Loucy (cell line): ENCODE results near the gene C17orf50.

Experiments
- H2AFZ ChIP-seq: fragments of 200-600 bp; sonication (generic); 2 replicates; pipeline ENCODE4 v1.6.0; 2016; ENCODE audit warnings: antibody characterized with exemption, mild to moderate bottlenecking, low read length, moderate library complexity
- H3F3A ChIP-seq: fragments of 200-600 bp; 2 replicates; pipeline ENCODE4 v1.6.0; 2016; ENCODE audit warnings: antibody characterized with exemption, low read depth, mild to moderate bottlenecking
- H3K27me3 ChIP-seq: fragments of 200-600 bp; sonication (generic); 2 replicates; pipeline ENCODE4 v1.6.1; 2014; ENCODE audit warnings: low read length, mild to moderate bottlenecking; ENCODE audit not compliant: insufficient read depth, poor library complexity, severe bottlenecking
- H3K36me3 ChIP-seq: fragments of 200-600 bp; sonication (generic); 2 replicates; pipeline ENCODE4 v1.6.1; 2016; ENCODE audit warnings: low read length; ENCODE audit not compliant: insufficient read depth
- H3K4me1 ChIP-seq: fragments of 200-600 bp; sonication (generic); 2 replicates; pipeline ENCODE4 v1.5.1; 2014; ENCODE audit warnings: low read length, mild to moderate bottlenecking; ENCODE audit not compliant: insufficient read depth, poor library complexity, severe bottlenecking
- H3K4me2 ChIP-seq: fragments of 200-600 bp; sonication (generic); 2 replicates; pipeline ENCODE4 v1.6.0; 2014; ENCODE audit warnings: antibody characterized with exemption, low read length, low read depth, mild to moderate bottlenecking; ENCODE audit not compliant: poor library complexity, severe bottlenecking
- H3K4me3 ChIP-seq: fragments of 200-600 bp; sonication (generic); 2 replicates; pipeline ENCODE4 v1.5.1; 2014; ENCODE audit warnings: low read length, mild to moderate bottlenecking, mixed read lengths; ENCODE audit not compliant: poor library complexity, severe bottlenecking
- H3K79me2 ChIP-seq: fragments of 200-600 bp; sonication (generic); 2 replicates; pipeline ENCODE4 v1.6.1; 2014; ENCODE audit warnings: low read length; ENCODE audit not compliant: insufficient read depth
- H3K9ac ChIP-seq: fragments of 200-600 bp; sonication (generic); 2 replicates; pipeline ENCODE4 v1.6.0; 2014; ENCODE audit warnings: mild to moderate bottlenecking, low read depth, low read length, moderate library complexity; ENCODE audit not compliant: poor library complexity, severe bottlenecking
- H3K9me2 ChIP-seq: fragments of 200-600 bp; sonication (generic); replicated peaks from 2 replicates; pipeline ENCODE4 v1.6.1; 2016; ENCODE audit warnings: low read depth, low read length, mixed read lengths
- H3K9me3 ChIP-seq: fragments of 200-600 bp; sonication (generic); 2 replicates; pipeline ENCODE4 v1.6.1; 2014; ENCODE audit warnings: mild to moderate bottlenecking, antibody characterized with exemption, low read length, low read depth; ENCODE audit not compliant: insufficient read depth
- H4K20me1 ChIP-seq: fragments of 200-600 bp; sonication (generic); 2 replicates; pipeline ENCODE4 v1.6.0; 2014; ENCODE audit warnings: antibody characterized with exemption, low read length, mild to moderate bottlenecking; ENCODE audit not compliant: insufficient read depth, poor library complexity, severe bottlenecking
- EZH2phosphoT487 ChIP-seq: fragments of 200-600 bp; IDR thresholded peaks from 2 replicates; pipeline ENCODE4 v1.6.1; 2018; ENCODE audit warnings: antibody characterized with exemption, mild to moderate bottlenecking, moderate library complexity, borderline replicate concordance
- TF ChIP-seq, protein P1 (sequence below): fragments of 200-600 bp; sonication (generic); conservative IDR thresholded peaks from 2 replicates; pipeline ENCODE4 v1.5.1; 2014; ENCODE audit warnings: mild to moderate bottlenecking, antibody characterized with exemption, low read length

Gene C17orf50

DNA sequence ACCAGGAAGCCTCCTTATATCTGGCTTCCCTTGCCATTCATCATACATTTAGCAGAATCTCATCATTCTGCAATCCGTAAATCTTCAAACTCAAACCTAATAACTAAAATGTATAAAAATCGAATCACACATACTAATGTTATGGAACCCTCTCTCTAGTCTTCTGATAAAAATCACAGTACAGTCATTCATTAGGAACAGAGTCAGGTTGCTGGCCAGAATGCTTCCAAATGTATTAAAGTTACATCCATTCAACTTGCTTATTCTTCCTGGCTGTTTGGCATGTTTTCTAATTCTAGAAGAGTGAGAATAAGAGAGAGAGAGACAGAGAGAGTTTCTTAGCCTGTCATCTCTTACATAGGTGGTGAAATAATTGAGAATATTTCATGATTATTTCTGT lies 45.7 kb upstream of the C17orf50 start:
- Histone ChIP-seq H3K79me2 (no peaks in the 10 kb centered on the region), H2AFZ (no peak overlapping the region), H3F3A (no peaks in the 10 kb centered on the region), H3K27me3 (no peaks in the 10 kb centered on the region), H3K4me2 (no peak overlapping the region), H4K20me1 (no peaks in the 10 kb centered on the region), H3K9ac (no peak overlapping the region), H3K9me2 (no peaks in the 10 kb centered on the region), H3K4me1 (no peaks in the 10 kb centered on the region), H3K4me3 (no peak overlapping the region), H3K36me3 (peaks cover 81% of the 10 kb centered on the region), H3K9me3 (no peaks in the 10 kb centered on the region)
- TF ChIP-seq, protein P1, sequence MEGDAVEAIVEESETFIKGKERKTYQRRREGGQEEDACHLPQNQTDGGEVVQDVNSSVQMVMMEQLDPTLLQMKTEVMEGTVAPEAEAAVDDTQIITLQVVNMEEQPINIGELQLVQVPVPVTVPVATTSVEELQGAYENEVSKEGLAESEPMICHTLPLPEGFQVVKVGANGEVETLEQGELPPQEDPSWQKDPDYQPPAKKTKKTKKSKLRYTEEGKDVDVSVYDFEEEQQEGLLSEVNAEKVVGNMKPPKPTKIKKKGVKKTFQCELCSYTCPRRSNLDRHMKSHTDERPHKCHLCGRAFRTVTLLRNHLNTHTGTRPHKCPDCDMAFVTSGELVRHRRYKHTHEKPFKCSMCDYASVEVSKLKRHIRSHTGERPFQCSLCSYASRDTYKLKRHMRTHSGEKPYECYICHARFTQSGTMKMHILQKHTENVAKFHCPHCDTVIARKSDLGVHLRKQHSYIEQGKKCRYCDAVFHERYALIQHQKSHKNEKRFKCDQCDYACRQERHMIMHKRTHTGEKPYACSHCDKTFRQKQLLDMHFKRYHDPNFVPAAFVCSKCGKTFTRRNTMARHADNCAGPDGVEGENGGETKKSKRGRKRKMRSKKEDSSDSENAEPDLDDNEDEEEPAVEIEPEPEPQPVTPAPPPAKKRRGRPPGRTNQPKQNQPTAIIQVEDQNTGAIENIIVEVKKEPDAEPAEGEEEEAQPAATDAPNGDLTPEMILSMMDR, result no peak

DNA sequence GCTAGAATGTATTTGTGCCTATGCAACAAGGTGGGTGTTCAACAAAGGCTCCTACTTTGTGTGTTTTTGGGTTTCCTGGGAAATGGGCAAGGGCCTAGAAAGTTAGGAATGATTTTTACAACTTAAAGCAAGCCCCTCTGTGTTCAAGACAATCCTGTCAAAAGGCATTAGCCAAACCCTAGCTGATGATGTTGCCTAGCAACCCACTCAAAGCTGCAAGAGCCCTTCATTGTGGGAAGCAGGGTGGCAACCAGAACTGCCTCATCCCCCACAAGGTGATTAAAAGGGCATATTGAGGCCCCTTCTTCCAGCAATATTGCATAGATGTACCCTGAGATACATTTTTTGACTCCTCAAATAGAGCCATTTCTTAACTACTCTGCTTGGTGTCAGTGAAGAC lies 45.3 kb upstream of the C17orf50 start:
- Histone ChIP-seq H3K79me2 (no peaks in the 10 kb centered on the region), H3K27me3 (no peaks in the 10 kb centered on the region), H4K20me1 (no peaks in the 10 kb centered on the region), H3F3A (no peaks in the 10 kb centered on the region), H2AFZ (no peak overlapping the region), H3K9me3 (no peaks in the 10 kb centered on the region), H3K4me3 (no peak overlapping the region), H3K36me3 (peaks cover 79% of the 10 kb centered on the region), H3K4me1 (no peaks in the 10 kb centered on the region), H3K4me2 (no peak overlapping the region), H3K9me2 (no peaks in the 10 kb centered on the region), H3K9ac (no peak overlapping the region)
- TF ChIP-seq, protein P1, result no peak
- no peak for TF ChIP-seq EZH2phosphoT487

DNA sequence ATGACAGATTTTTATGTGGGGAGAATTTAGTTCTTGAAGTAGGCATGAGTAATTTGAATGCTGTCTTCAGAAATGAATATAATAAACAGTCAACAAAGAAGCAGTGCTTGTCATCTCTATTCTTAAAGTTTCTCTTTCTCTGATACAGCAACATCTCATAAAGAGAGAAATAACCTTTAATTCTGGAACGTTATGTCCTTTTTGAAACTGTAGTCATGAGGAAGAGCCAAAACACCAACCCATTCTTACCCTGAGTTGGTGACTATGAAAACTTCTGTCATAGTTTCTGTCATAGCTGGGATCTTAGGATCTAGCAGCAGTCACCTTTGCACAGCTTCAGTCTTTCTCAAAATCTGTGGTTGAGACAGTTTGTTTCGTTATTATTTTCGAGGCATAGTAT lies 44.5 kb upstream of the C17orf50 start:
- TF ChIP-seq EZH2phosphoT487, result no peak
- TF ChIP-seq, protein P1, result no peak
- Histone ChIP-seq H3K79me2 (no peaks in the 10 kb centered on the region), H3F3A (no peaks in the 10 kb centered on the region), H3K36me3 (peaks cover 78% of the 10 kb centered on the region), H3K4me3 (no peak overlapping the region), H3K27me3 (no peaks in the 10 kb centered on the region), H2AFZ (no peak overlapping the region), H3K4me1 (no peaks in the 10 kb centered on the region), H3K9me3 (no peaks in the 10 kb centered on the region), H4K20me1 (no peaks in the 10 kb centered on the region), H3K9ac (no peak overlapping the region), H3K9me2 (no peaks in the 10 kb centered on the region), H3K4me2 (no peak overlapping the region)
